ENCODE measurements around the gene EIF5A. TPM values are rescaled to one million over a fixed set of nuclear protein-coding genes. Genes with fewer than 3 reads are reported as not detected.
A peak's percentile ranks its signal among the peaks of the same experiment; 100 is the strongest.

Gene EIF5A
- total RNA-seq, result 100 to 1,000 TPM; 483 to 608 (median 492) TPM
- total RNA-seq (2013), result 204 TPM

DNA sequence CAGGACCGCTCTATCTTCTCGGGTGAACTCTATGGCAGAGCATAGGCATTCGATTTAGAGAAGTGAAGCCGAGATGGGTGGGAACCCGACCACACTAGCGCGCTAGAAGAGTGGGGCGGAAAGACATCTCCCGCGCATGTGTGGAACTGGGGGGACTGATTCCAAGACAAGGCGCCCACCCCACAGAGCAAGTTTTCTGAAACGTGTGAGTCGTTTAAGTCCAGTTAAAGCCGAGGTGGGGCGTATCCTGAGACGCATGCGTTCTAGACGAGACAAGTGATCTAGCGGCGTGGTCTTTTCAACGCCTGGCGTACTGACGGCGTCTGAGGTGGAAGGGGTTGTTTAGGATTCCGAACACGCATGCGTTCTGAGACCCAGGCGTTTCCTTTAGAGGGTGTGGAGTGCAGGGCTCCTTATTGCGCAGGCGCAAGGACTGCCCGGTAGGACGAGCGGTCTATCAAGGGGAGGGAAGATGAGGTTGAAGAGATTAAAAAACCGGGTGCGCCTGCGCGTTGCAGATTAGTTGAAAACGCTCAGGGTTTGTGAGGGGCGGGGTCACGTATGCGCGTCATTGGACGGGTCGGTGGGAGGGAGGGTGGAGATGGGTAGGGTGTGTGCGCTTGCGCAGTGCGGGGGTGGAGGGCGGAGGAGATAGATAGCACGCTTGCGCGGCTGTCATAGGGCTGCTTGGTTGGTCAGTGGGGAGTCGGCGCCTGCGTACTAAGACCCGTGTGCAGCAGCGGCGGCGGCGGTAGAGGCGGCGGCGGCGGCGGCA lies at the start of gene EIF5A:
Gene EIF5A, plus strand, starts transcription at position 718 of the 775 bp plus-strand sequence. CDS start 2,008 bp downstream, outside the sequence.
- Histone ChIP-seq H3K27me3 (ENCODE audit: control insufficient read depth, insufficient read depth, low read length) (no peaks in the 10 kb centered on the region), H3K36me3 (ENCODE audit: control insufficient read depth, insufficient read depth, low read length) (peaks cover 26% of the 10 kb centered on the region), H3K27ac (ENCODE audit: low read length) (peak within 1 kb of the TSS; percentile 99), H3K4me3 (ENCODE audit: low read length) (peak within 1 kb of the TSS; percentile 88), H3K9me3 (ENCODE audit: control insufficient read depth, insufficient read depth, low read length) (no peaks in the 10 kb centered on the region), H3K4me1 (ENCODE audit: control insufficient read depth, insufficient read depth, low read length) (peaks cover 39% of the 10 kb centered on the region)
- no peaks in the 10 kb centered on the region for H3K9me3 Mint-ChIP-seq
- under 1% methylated on average over 64 of the region's 64 CpGs for WGBS (ENCODE audit: insufficient coverage)
- peak; percentile 98 to 100 for DNase-seq
- TF ChIP-seq, protein P1, sequence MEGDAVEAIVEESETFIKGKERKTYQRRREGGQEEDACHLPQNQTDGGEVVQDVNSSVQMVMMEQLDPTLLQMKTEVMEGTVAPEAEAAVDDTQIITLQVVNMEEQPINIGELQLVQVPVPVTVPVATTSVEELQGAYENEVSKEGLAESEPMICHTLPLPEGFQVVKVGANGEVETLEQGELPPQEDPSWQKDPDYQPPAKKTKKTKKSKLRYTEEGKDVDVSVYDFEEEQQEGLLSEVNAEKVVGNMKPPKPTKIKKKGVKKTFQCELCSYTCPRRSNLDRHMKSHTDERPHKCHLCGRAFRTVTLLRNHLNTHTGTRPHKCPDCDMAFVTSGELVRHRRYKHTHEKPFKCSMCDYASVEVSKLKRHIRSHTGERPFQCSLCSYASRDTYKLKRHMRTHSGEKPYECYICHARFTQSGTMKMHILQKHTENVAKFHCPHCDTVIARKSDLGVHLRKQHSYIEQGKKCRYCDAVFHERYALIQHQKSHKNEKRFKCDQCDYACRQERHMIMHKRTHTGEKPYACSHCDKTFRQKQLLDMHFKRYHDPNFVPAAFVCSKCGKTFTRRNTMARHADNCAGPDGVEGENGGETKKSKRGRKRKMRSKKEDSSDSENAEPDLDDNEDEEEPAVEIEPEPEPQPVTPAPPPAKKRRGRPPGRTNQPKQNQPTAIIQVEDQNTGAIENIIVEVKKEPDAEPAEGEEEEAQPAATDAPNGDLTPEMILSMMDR (IDR thresholded peaks at IDR 0.05), result no peak
- H3K27me3 Mint-ChIP-seq (ENCODE audit: low read depth in 2 of 2), result no peaks in the 10 kb centered on the region
- peaks cover 40 to 48% of the 10 kb centered on the region in 2 donors for H3K4me1 Mint-ChIP-seq
- peak within 1 kb of the TSS; percentile 91 to 99 for H3K27ac Mint-ChIP-seq
- peak within 1 kb of the TSS; percentile 95 for H3K4me3 Mint-ChIP-seq
- intact Hi-C loops (cut with micrococcal nuclease), result loop anchor here (1.0 to 5.0 kb wide), 7 partner anchors 22 to 535 kb away; partner anchors contain the start of genes ELP5, GABARAP, NEURL4 and POLR2A
- H3K36me3 Mint-ChIP-seq, result peaks cover 17% of the 10 kb centered on the region
- ATAC-seq, result peak; percentile 67 to 86 (median 73)

DNA sequence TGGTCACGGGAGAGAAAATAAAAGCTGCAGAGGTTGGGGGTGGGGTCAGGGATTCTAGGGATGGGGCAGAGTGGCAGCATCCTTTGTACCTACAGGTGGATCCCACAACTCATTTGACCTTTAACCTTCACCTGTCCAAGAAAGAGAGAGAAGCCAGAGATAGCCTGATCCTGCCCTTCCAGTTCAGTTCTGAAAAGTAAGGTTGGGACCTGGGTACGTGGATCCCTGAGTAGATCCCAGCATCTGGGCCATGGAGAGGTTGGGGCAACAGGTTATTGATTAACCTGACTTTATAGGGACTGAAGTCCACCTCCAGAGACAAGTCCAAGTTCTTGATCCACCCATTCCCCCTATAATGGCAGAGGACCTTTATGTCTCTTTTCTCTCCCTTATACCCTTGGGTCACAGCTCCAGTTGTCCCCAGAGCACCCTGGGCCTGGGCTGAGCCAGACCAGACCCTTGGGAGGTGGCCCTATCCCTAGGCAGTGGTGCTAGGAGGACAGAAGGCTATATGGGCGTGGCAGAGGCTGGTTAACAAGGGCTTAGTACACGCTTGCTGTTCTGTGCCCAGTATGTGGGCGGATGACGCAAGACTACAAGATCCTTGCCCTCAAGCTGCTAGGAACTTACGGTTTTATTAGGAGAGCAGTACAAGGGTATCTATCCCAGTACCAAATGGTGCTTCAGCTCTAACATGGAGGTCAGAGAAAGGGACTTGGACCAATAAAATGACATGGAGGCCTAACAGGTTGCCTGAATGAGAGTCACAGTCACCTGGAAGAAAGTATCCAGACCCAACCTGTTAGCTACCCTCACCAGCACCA lies 48.5 kb upstream of the EIF5A start:
- intact Hi-C loops (cut with micrococcal nuclease), result no loop called here
- Histone ChIP-seq H3K27me3 (ENCODE audit: control insufficient read depth, insufficient read depth, low read length) (peaks cover 22% of the 10 kb centered on the region), H3K4me3 (ENCODE audit: low read length) (no peak overlapping the region), H3K27ac (ENCODE audit: low read length) (no peak overlapping the region), H3K36me3 (ENCODE audit: control insufficient read depth, insufficient read depth, low read length) (peaks cover 34% of the 10 kb centered on the region), H3K9me3 (ENCODE audit: control insufficient read depth, insufficient read depth, low read length) (no peaks in the 10 kb centered on the region), H3K4me1 (ENCODE audit: control insufficient read depth, insufficient read depth, low read length) (peaks cover 34% of the 10 kb centered on the region)
- 94% methylated on average over 6 of the region's 7 CpGs for WGBS (ENCODE audit: insufficient coverage)
- ATAC-seq (no peak), DNase-seq (peak in 1 of 2 donors; percentile 6)
- TF ChIP-seq, protein P1 (IDR thresholded peaks at IDR 0.05), result no peak
- Mint-ChIP-seq H3K27ac (no peak overlapping the region), H3K4me1 (peaks cover 14 to 19% of the 10 kb centered on the region in 2 donors), H3K36me3 (peaks cover 12% of the 10 kb centered on the region), H3K4me3 (no peak overlapping the region), H3K27me3 (ENCODE audit: low read depth in 2 of 2) (peaks cover 12% of the 10 kb centered on the region in 2 donors), H3K9me3 (no peaks in the 10 kb centered on the region)

DNA sequence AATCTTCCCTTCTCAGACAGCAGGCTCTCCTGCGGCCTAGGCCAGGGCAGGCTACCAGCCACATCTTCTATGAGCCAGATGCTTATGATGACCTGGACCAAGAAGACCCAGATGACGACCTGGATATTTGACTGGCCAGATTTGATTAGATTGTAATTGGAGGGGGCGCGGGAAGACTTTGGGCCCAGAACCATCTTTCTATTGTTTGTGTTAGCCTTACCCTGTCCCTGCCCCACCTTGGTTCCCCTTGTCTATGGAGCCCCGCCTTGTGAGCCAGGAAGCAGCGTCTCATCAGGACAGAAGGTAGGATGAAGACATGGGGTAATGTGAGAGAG lies 47.9 kb upstream of the EIF5A start:
- WGBS (ENCODE audit: insufficient coverage), result 100% methylated on average over 4 of the region's 6 CpGs

More for the DNA sequence above, 47.9 kb upstream of the EIF5A start:
- ATAC-seq, result no peak
- intact Hi-C loops (cut with micrococcal nuclease), result no loop called here
- Mint-ChIP-seq H3K27me3 (ENCODE audit: low read depth in 2 of 2) (peaks cover 14 to 16% of the 10 kb centered on the region in 2 donors), H3K4me1 (peaks cover 17 to 22% of the 10 kb centered on the region in 2 donors), H3K9me3 (no peaks in the 10 kb centered on the region), H3K36me3 (peaks cover 12% of the 10 kb centered on the region), H3K4me3 (no peak overlapping the region), H3K27ac (no peak overlapping the region)
- Histone ChIP-seq H3K4me1 (ENCODE audit: control insufficient read depth, insufficient read depth, low read length) (peaks cover 34% of the 10 kb centered on the region), H3K27me3 (ENCODE audit: control insufficient read depth, insufficient read depth, low read length) (peaks cover 22% of the 10 kb centered on the region), H3K4me3 (ENCODE audit: low read length) (no peak overlapping the region), H3K27ac (ENCODE audit: low read length) (no peak overlapping the region), H3K9me3 (ENCODE audit: control insufficient read depth, insufficient read depth, low read length) (no peaks in the 10 kb centered on the region), H3K36me3 (ENCODE audit: control insufficient read depth, insufficient read depth, low read length) (peaks cover 33% of the 10 kb centered on the region)
- DNase-seq, result no peak
- TF ChIP-seq, protein P1 (IDR thresholded peaks at IDR 0.05), result no peak
